Mucosa of stomach (tissue), 1 donor: ENCODE data around the gene VDAC1.

Experiments used
- H3K27me3 ChIP-seq: one replicate; pipeline ENCODE4 v1.7.0; 2013; ENCODE audit warnings: mild to moderate bottlenecking, low read length; ENCODE audit not compliant: control insufficient read depth, insufficient read depth
- H3K36me3 ChIP-seq: one replicate; pipeline ENCODE4 v1.7.0; 2013; ENCODE audit warnings: low read length; ENCODE audit not compliant: control insufficient read depth, insufficient read depth
- H3K4me1 ChIP-seq: one replicate; pipeline ENCODE4 v1.7.0; 2013; ENCODE audit warnings: mild to moderate bottlenecking, low read length; ENCODE audit not compliant: control insufficient read depth, insufficient read depth
- H3K4me3 ChIP-seq: one replicate; pipeline ENCODE4 v1.7.0; 2013; ENCODE audit warnings: low read length
- H3K9ac ChIP-seq: one replicate; pipeline ENCODE4 v1.7.0; 2013; ENCODE audit warnings: mild to moderate bottlenecking, low read length, moderate library complexity
- H3K9me3 ChIP-seq: one replicate; pipeline ENCODE4 v1.7.0; 2013; ENCODE audit warnings: mild to moderate bottlenecking, low read length, moderate library complexity; ENCODE audit not compliant: control insufficient read depth
- donor health status: Pancreatic carcinoma.

Gene VDAC1

GRCh38 chr5:134019636-134020035, 14.9 kb upstream of the VDAC1 start:
- H3K9ac ChIP-seq = peak overlapping the region; percentile 62
- H3K4me1 ChIP-seq = peaks cover 63% of the 10 kb centered on the region

DNA sequence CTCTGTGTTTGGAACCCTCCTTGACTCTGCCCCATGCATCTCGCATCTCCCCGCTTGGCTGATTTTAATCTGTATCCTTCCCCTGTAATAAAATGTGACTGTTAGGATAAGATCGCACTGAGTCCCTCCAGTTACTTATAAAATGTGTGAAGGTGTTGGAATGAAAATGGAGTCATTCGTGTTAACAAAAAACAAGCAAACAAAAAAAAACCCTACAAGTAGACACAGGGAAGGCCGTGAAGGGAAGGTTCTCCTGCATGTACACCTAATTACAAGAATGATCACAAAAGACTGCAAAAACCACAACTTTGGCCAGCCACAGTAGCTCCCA, 14.2 kb upstream of the VDAC1 start:
- H3K9me3 ChIP-seq = no peaks in the 10 kb centered on the region
- H3K4me1 ChIP-seq = peaks cover 61% of the 10 kb centered on the region
- peak overlapping the region; percentile 62 for H3K9ac ChIP-seq
- no peaks in the 10 kb centered on the region for H3K36me3 ChIP-seq
- no peak overlapping the region for H3K4me3 ChIP-seq
- no peaks in the 10 kb centered on the region for H3K27me3 ChIP-seq

More at GRCh38 chr5:134019636-134020035, 14.9 kb upstream of the VDAC1 start:
- no peaks in the 10 kb centered on the region for H3K27me3 ChIP-seq
- H3K4me3 ChIP-seq = no peak overlapping the region
- H3K9me3 ChIP-seq = no peaks in the 10 kb centered on the region
- no peaks in the 10 kb centered on the region for H3K36me3 ChIP-seq

- H3K9ac ChIP-seq = peak overlapping the region; percentile 62
- no peaks in the 10 kb centered on the region for H3K9me3 ChIP-seq
- H3K27me3 ChIP-seq = no peaks in the 10 kb centered on the region
- peaks cover 55% of the 10 kb centered on the region for H3K4me1 ChIP-seq
- H3K36me3 ChIP-seq = no peaks in the 10 kb centered on the region
- no peak overlapping the region for H3K4me3 ChIP-seq
Observed at GRCh38 chr5:134018154-134018985, 13.6 kb upstream of the VDAC1 start.

GRCh38 chr5:134008266-134008749, 3.5 kb upstream of the VDAC1 start:
- Histone ChIP-seq H3K4me1 (peaks cover 18% of the 10 kb centered on the region), H3K9ac (no peak overlapping the region), H3K36me3 (no peaks in the 10 kb centered on the region), H3K27me3 (no peaks in the 10 kb centered on the region), H3K9me3 (no peaks in the 10 kb centered on the region), H3K4me3 (no peak overlapping the region)

GRCh38 chr5:134007581-134008265, 2.9 kb upstream of the VDAC1 start:
- no peak overlapping the region for H3K9ac ChIP-seq
- no peak overlapping the region for H3K4me3 ChIP-seq
- H3K36me3 ChIP-seq = no peaks in the 10 kb centered on the region
- no peaks in the 10 kb centered on the region for H3K27me3 ChIP-seq
- no peaks in the 10 kb centered on the region for H3K9me3 ChIP-seq
- peaks cover 23% of the 10 kb centered on the region for H3K4me1 ChIP-seq

GRCh38 chr5:134006115-134006514, 1.3 kb upstream of the VDAC1 start:
- H3K36me3 ChIP-seq = no peaks in the 10 kb centered on the region
- H3K9me3 ChIP-seq = no peaks in the 10 kb centered on the region
- peaks cover 35% of the 10 kb centered on the region for H3K4me1 ChIP-seq
- peak overlapping the region; percentile 93 for H3K9ac ChIP-seq
- H3K27me3 ChIP-seq = no peaks in the 10 kb centered on the region
- peak overlapping the region; percentile 97 for H3K4me3 ChIP-seq

DNA sequence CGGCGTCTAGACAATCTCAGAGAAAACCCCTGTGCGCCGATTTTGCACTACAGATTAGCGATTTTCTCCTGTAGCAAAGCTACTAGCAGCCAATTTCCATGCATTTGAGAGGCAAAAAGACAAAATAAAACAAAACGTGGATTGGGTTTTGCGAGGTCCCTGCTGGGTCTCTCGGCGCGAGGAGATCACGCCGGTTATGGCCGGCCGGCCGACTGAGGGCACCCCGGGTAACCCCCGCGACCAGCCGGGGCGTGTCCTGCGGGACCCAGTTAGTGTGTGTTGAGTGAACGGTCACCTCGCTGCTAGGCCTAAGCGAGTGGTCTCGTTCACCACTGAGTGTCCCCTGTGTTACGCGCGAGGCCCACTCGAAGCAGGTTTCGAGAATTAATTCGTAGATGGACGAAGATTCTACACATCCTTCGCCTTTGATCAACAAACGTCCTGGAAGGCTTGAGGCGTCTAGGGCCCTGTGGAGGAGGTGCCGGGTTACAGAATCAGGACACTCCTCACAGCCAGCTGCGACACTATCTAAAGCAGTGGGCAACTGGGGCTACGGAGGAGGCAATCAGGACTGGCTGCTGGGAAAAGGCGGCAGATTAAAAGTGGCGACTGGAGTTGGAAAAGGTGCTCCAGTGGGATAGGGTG, 764 bp upstream of the VDAC1 start:
- no peaks in the 10 kb centered on the region for H3K36me3 ChIP-seq
- peak overlapping the region; percentile 93 for H3K9ac ChIP-seq
- H3K4me3 ChIP-seq = peak overlapping the region; percentile 97
- no peaks in the 10 kb centered on the region for H3K27me3 ChIP-seq
- no peaks in the 10 kb centered on the region for H3K9me3 ChIP-seq
- H3K4me1 ChIP-seq = peaks cover 40% of the 10 kb centered on the region

DNA sequence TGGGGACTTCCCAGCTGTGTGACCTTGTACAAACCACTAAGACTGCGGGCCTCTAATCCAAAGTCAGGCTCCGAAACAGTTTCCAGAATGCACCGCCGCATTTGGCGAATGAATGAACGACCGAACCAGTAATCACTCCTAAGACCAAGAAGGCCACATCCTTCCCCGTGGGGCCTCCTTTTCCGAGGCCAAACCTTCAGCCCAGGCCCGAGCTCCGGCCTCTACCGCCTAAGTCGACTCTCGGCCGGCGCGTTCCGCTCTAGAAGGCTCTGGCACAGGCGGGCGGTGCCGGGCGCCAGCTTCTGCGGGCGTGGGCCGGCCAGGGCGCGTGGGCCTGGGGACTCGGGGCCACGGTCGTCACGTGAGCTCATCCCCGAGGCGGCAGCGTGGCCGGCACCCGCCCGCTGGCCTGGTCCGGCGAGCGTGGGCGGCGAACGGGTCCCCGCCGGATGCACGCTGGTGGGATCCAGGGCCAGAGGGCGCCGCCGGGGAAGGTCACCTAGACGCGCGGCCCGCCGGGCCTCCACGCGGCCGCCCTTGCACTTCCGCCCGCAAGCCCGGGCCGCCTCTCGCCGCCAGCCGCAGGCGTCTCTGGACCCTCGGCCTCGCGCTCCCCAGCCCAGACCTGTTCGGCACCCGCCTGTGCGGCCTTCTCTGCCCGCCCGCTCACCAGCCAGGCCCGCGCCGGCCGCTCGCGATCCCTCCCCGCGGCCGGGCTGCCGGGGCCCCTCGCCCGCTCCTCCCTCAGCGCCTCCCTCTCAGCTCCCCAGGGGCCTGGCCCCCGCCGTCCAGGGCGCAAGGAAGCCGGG, 754 bp downstream of the VDAC1 start:
- Histone ChIP-seq H3K4me1 (peaks cover 56% of the 10 kb centered on the region), H3K27me3 (no peaks in the 10 kb centered on the region), H3K36me3 (no peaks in the 10 kb centered on the region), H3K4me3 (peak overlapping the region; percentile 82), H3K9me3 (no peaks in the 10 kb centered on the region), H3K9ac (peak overlapping the region; percentile 87)

DNA sequence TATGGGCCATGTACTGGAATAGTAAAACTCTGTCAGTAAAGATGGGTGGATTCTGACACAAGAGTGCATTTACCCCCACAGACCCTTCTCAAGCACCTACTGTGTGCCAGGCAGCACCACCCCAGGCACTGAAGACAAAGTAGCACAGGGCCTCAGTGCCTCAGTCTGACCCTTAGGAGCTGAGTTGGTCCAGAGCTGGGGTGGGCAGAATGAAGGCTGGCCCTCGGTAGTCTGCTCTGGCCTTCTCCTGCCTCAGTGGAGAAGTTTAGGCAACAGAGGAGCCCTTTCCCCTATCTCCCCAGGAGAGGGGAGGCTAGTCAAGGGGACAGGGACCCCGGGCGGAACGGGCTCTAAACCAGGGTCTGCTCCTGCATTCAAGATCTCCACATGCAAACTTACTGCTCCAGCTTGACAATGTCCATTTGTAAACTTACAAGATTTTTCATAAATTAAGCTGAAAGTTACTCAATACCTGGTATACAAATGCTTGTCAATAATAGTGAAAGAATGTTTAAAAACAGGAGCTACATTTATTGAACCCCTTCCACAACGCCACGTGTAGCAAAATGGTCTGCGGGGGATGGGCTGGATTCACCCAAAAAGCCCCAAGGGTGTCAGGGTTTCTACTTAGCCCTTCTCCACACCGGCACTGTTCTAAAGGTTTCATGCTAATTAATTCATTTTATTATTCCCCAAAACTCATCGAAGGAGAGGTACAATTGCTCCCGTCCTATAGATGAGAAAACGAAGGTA, 1.5 kb downstream of the VDAC1 start:
- peak overlapping the region; percentile 87 for H3K9ac ChIP-seq
- no peaks in the 10 kb centered on the region for H3K27me3 ChIP-seq
- no peaks in the 10 kb centered on the region for H3K9me3 ChIP-seq
- no peaks in the 10 kb centered on the region for H3K36me3 ChIP-seq
- peaks cover 56% of the 10 kb centered on the region for H3K4me1 ChIP-seq
- peak overlapping the region; percentile 82 for H3K4me3 ChIP-seq

DNA sequence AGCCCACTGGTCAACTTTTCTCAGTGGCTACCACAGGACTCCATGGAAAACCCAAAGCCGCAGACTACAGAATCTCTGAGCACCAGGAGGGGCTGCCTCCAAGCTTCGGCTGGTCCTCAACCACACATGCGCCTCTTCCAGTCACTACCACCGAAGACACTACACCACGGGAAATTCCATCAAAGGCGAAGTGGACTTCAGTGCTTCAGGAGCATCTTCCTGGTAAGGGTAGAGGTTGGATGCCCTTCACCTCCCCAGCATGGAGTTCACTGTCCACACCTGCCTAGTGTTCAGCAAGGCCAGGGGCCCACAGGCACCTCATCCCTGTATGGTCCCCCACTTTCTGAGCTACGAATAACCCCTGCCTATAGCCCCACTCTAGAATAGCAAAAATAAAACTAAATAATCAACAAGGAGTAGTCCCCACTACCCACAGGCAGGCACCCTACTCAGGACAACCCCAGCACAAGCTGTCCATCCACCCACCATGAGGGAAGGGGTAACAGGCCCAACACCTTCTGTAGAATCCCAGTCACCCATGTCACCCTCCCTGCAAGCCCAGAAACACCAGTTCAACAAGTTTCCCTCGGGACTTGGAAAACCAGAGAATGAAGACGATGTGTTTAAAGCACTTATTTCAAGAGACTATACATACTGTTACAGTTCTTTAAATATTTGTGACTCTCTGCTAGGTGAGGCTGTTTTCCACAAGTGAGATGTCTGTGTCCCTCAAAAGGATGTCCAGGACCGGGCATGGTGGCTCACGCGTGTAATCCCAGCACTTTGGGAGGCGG, 2.6 kb downstream of the VDAC1 start:
- H3K27me3 ChIP-seq = no peaks in the 10 kb centered on the region
- H3K9ac ChIP-seq = peak overlapping the region; percentile 87
- no peak overlapping the region for H3K4me3 ChIP-seq
- no peaks in the 10 kb centered on the region for H3K36me3 ChIP-seq
- no peaks in the 10 kb centered on the region for H3K9me3 ChIP-seq
- H3K4me1 ChIP-seq = peaks cover 54% of the 10 kb centered on the region
